GM18520 (cell line): ENCODE data around the gene USP3.

Source experiments
- ATAC-seq: cut with Tn5 transposase; IDR thresholded peaks from one replicate; pipeline ENCODE4 v1.9.1; 2021; ENCODE audit not compliant: unreplicated experiment

The USP3 gene

DNA sequence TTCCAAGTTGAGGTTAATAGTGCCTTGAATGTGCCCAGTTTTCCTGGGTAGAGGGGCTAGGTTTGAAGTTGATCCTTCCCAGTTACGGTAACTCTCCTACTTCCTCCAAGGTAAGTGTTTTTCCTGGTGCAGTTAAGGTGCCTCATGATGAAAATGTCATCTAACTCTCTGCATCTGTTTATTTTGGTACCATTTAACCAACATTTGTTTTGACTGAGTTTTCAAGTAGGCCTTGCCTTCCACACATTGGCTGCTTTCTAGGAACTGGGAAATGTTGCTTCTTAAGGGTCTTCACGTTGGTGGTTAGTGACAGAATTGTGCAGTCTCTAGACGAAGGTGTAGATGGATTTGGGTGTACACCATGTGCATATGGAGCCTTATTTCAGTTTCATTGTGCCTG, 31.3 kb downstream of the USP3 start:
- ATAC-seq: no peak

- no peak for ATAC-seq
These were observed 34.5 kb downstream of the USP3 start for GRCh38 chr15:63538876-63539275.

GRCh38 chr15:63539521-63539920, 35.1 kb downstream of the USP3 start:
- ATAC-seq: no peak

DNA sequence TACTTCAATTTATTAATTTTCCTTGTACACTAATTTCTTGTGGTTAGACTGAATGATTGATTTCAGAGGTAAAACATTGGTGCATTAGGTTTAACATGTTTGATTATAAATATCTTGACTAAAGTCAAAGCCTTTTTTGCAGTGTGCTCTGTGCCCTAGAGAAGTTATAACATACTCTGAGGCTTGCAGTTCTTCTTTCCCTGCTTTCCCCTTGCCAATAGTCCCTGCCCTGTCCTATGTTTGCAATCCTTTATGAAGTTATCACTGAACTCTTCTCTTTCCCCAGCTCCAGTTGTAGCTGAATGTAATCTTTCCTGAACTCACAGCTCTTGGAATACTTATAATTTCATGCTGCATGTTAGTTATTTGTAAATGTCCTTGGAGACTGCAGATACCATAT, 35.6 kb downstream of the USP3 start:
- ATAC-seq: no peak

DNA sequence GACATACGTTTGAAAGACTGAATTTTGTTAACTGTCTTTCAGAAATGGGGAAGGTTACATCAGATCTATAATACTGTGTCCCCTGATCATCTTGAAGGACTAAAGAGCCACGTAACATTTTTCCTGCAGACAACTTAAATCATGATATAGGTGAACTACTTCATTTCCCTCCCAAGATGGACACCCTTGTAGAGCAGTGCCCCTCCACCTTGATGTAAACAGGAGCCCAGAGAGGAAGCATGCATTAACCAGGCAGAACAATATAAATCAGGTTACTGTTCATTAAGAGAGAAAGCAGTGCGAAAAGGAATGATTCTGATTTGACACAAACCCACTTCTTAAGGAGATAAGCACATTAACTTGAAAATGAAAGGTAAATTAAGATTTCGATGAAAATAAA, 36.1 kb downstream of the USP3 start:
- ATAC-seq: no peak

- ATAC-seq: no peak
These were observed 40.0 kb downstream of the USP3 start for GRCh38 chr15:63544258-63545026.

GRCh38 chr15:63545520-63545919, 41.1 kb downstream of the USP3 start:
- ATAC-seq: no peak

- ATAC-seq: no peak
These were observed 47.0 kb downstream of the USP3 start for GRCh38 chr15:63551400-63551799.

- ATAC-seq: no peak
These were observed 49.0 kb downstream of the USP3 start for GRCh38 chr15:63553388-63553791.

DNA sequence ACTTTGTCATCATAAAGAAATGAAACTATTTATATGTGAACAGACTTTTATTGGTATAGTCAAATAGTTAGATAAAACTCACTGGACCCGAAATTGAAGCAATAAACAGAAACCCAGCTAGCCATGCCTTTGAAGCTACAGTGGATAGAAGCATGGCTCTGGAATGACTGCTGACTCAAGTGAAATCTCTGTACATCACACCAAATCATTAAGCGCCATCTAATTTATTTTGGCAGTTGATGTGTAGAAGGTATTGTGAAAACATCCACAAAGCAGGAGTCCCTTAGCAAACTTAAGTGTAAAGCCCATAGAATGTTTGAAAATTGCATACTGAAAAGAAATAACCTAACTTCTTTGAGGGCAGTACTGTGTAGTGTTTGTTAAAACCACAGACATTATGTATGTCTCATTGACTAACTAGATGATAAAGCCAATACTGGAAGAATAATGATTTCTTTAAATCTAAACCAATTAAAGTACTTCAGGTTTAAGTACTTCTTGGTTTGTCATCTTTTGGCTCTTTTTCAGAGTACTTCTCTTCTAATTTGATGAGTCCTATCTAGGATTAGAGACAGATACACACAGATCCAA, 50.0 kb downstream of the USP3 start:
- ATAC-seq: no peak

- no peak for ATAC-seq
These were observed 51.1 kb downstream of the USP3 start for GRCh38 chr15:63555507-63555906.

DNA sequence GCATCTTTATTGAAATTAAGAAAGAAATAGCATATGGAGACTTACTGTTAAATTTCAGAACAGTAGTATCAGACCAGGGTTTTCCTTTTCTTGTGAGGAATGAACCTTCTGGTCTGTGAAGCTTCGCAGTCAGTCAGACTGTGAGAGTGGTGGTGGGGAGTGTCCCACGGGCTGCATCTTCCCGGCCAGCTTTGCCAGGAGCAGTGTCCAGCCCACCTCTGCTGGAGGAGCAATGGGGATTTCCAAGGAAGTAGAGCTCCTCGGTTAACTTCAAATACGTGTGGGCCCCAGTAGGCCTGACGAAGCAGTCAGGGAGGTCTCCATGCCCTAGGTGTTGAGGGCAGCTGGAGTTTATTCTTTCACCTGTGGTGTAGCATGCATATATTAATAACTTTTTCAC, 51.9 kb downstream of the USP3 start:
- ATAC-seq: no peak

GRCh38 chr15:63556736-63557135, 52.3 kb downstream of the USP3 start:
- ATAC-seq: no peak

DNA sequence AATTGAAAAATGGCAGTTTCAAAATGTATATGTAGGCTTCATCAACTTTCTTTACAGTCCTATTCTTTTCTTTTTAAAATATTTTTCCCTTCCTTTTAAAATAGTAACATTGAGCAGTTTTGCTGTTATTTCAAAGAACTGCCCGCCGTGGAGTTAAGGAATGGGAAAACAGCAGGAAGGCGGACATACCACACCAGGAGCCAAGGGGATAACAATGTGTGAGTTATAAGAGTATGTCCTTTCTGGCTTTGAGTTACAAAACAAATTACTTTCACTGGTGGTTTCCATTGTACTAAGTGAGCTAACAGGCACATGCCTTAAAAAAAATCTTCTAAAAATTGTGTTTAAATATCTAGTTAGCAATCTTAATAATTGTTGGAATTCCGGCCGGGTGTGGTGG, 55.4 kb downstream of the USP3 start:
- no peak for ATAC-seq

GRCh38 chr15:63560741-63561448, 56.5 kb downstream of the USP3 start:
- ATAC-seq: no peak

DNA sequence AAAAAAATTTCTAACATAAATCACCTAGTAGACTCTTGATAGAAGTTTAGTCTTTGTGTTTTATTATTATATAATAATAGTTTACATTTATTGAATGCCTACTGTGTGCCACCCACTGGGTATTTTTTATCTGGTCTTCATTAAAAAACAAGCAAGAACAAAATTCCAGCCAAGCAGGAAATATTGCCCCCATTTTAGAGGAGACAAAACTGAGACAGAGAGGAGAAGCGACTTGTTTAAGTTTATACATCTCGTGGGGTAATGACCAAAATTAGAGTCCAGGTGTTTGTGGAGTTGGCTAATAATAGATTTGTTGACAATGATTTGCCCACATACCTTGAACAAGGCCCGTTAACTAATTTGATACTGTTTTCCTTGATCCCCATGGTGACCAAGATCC, 59.7 kb downstream of the USP3 start:
- no peak for ATAC-seq

DNA sequence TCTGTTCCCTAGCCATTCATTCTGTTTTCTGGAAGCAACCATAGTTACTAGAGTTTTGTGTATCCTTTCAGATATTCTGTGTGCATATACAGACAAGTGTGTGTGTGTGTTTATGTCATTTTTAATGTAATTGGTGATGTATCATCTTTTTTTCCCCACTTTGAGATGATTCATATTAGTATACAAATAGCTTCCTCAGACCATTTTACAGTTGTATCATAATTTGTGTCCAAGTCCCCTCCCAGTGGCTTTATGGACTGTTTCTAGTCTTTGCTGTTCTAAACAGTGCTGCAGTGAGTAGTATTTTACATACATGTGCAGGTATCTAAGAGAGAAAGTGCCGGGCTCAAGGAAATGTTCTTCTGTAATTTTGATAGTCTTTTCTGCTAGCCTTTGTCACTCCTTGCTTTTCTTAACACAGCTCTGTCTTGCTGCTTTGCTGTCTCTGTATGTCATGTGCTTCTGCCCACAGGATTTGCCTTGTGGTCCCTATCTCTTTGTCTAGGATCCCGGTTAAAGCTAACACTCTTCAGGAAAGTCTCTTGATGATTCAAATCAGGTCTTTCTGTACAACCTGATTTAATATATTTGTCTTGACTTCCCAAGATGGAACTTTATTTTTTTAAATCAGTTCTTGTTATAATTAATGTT, 61.3 kb downstream of the USP3 start:
- ATAC-seq: no peak

DNA sequence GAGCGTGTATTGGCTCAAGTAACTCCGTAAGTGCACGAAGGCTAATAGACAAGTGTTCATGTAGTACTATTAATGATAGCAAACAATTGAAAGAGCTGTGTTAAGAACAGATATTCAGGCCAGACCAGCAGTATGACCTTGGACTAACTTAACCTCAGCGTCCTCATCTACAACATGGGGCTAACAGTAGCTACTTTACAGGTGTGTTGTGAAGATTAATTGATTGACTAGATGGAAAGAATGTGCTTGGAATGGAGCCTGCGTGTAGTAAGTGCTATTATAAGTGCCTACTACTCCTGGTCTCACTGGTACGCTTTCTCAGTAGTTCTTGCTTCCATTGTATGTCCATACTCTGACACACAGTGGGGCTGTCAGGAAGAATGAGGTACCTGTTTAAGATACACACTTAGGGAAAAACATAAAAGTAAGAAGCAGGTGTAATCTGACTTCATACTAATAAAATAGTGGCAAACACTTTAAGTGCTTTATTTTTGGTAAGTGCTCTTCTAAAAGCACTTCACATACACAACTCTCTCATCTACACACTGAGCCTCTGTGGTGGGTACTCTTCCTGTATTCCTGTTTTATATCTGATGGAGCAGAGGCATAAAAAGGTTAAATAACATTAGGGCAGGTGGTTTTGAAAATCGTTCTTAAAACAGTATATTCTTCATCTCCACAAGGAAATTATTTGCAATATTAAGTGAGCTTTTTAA, 68.5 kb downstream of the USP3 start:
- no peak for ATAC-seq

- ATAC-seq: no peak
These were observed 69.1 kb downstream of the USP3 start for GRCh38 chr15:63573533-63573932.

GRCh38 chr15:63575312-63575711, 70.9 kb downstream of the USP3 start:
- no peak for ATAC-seq

DNA sequence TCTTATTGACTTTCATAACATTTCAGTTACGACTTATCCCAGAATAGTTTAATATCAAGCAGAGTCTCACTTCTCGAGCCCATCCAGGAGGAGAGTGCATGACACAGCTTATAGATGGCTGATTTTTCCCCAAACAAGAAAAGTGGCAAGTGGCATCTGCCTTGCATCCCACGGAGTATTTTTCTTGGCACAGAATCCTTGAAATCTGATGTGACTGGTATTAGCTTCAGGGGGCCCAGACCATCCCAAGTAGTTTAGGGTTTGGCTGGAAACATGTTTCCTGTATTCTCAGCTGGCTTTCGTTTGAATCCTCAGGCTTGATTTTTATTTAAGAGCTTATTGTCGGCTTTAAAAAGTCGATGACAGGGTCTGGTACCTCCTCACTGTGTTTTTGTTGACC, 72.0 kb downstream of the USP3 start:
- ATAC-seq: no peak
